Fibroblast of skin of scalp (primary cell): ENCODE results near the gene CSTA. TPM values are rescaled to one million over a fixed set of nuclear protein-coding genes. Genes with fewer than 3 reads are reported as not detected.

Source experiments
- DNase-seq: peaks from one replicate; pipeline ENCODE4 v3.0.0-alpha.2; 2013
- polyA plus RNA-seq, 2 experiments: library from polyadenylated mRNA; unstranded; fragments of 120-200 nt; gene quantifications; one replicate each; pipeline ENCODE4 v1.2.1, GENCODE V29; 2013; ENCODE audit not compliant: insufficient read length in 2 of 2

Gene CSTA, protein sequence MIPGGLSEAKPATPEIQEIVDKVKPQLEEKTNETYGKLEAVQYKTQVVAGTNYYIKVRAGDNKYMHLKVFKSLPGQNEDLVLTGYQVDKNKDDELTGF
- polyA plus RNA-seq (2013, experiment 1 of 2; ENCODE audit: insufficient read length), result 0.95 TPM
- polyA plus RNA-seq (2013, experiment 2 of 2; ENCODE audit: insufficient read length), result 0.48 TPM

DNA sequence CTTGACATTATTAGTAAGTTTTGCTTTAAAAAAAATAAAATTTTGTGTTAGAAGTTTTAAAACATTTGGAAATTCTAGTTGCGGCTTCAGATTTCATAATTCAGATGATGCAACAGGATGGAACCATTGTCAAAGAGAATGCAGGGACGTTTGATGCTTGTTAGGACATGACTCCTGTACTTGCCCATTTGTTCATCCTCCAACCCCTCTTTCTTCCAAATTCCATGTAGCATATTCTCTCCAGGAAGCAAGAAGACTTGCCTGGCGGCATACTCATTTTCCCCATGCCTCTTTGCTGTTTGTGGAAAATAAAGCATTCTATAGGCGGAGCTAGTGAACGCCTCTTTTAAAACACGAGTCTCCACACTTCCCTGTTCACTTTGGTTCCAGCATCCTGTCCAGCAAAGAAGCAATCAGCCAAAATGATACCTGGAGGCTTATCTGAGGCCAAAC lies at the start of gene CSTA:
TSS of gene CSTA (plus strand) at position 378 of the 453 bp plus-strand sequence. CDS start at position 423, 45 bp downstream.
- peak; percentile 3 for DNase-seq

DNA sequence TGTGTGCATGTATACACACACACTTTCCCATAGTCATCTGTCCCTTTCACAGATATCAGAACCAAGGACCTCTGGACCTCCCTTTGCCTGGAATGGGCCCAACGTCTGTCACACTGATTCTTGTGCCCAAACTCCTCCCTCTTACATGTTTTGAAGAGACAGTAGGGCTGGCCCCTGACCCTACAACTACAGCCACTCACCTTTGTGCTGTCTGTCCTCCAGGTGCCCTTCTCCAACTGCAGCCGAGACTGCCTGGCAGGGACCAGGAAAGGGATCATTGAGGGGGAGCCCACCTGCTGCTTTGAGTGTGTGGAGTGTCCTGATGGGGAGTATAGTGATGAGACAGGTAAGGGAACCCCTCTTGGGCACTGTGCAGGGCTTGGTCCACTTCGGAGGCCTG lies 43.2 kb upstream of the CSTA start:
- no peak for DNase-seq

DNA sequence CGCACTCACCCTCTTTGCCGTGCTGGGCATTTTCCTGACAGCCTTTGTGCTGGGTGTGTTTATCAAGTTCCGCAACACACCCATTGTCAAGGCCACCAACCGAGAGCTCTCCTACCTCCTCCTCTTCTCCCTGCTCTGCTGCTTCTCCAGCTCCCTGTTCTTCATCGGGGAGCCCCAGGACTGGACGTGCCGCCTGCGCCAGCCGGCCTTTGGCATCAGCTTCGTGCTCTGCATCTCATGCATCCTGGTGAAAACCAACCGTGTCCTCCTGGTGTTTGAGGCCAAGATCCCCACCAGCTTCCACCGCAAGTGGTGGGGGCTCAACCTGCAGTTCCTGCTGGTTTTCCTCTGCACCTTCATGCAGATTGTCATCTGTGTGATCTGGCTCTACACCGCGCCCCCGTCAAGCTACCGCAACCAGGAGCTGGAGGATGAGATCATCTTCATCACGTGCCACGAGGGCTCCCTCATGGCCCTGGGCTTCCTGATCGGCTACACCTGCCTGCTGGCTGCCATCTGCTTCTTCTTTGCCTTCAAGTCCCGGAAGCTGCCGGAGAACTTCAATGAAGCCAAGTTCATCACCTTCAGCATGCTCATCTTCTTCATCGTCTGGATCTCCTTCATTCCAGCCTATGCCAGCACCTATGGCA lies 41.1 kb upstream of the CSTA start:
- DNase-seq, result no peak

DNA sequence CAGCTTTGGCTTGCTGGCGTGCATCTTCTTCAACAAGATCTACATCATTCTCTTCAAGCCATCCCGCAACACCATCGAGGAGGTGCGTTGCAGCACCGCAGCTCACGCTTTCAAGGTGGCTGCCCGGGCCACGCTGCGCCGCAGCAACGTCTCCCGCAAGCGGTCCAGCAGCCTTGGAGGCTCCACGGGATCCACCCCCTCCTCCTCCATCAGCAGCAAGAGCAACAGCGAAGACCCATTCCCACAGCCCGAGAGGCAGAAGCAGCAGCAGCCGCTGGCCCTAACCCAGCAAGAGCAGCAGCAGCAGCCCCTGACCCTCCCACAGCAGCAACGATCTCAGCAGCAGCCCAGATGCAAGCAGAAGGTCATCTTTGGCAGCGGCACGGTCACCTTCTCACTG lies 40.6 kb upstream of the CSTA start:
- no peak for DNase-seq

DNA sequence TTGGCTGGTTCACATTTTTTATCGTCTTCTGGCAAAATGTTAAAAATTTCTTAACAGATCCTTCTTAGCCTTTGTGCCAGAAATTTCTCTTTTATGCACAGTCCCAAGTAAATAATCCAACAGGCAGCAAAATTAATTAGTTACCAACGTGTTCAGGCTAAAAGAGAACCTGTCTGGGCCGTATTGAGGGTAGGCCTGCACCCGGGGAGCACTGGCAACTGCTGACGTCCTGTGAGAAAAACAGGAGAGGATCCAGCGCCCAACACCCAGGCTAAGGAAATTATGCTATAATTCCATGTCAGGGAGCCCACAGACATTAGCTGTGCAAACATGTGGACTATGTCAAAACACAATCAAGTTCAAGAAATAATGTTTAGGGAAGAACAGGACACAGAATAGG lies 30.7 kb upstream of the CSTA start:
- DNase-seq, result no peak

DNA sequence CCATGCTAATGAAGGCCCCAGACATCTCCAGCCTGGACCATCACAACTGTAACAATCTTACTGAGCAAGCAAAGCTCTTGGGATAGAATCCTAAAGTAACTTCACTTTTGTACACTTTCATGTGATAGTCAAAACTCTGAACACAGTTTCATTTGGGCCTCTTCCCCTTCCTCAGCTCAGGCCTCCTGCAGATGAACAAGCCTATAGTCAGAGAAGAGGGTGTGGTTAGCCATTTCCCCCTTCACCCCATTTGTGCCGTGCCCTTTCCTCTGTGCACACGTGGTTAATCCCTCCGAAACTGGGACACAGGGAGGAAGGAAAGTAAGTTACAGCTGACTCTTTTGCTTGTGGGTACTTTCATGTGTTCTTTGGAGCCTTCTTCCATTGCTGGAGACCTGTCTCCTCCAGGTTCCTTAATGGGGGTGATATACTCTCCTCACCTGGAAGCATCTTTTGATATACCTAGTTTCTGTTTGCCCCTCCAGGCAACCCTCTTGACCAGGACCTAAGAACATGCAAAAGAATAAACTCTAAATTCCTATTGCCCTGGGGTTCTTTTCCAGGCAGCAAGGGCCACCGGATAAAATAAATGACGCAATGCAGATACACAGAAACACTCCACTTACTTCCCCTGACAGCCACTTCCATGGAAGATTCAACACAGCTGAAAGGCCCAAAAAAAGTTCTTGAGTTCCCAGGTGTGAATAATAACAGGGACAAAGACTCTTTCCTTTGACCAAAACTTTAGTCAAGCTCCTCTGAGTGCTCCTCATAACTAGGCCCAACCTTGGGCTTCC lies 29.6 kb upstream of the CSTA start:
- DNase-seq, result no peak

DNA sequence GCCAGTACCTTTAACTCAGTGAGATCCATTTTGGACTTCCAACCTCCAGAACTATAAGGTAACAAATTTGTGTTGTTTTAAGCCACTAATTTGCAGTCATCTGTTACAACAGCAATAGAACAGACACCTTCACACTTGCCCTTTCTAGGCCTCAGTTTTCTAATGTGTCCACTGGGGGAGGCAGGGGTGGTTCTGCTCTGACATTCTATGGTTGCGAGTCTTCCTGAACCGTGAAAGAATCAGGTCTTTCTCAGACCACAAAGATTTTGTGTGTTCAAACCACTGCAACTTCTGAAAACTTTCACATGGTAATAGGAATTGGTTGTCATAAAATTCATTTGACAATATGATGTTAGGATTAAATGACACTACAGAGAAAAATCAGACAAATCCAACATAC lies 26.8 kb upstream of the CSTA start:
- no peak for DNase-seq

DNA sequence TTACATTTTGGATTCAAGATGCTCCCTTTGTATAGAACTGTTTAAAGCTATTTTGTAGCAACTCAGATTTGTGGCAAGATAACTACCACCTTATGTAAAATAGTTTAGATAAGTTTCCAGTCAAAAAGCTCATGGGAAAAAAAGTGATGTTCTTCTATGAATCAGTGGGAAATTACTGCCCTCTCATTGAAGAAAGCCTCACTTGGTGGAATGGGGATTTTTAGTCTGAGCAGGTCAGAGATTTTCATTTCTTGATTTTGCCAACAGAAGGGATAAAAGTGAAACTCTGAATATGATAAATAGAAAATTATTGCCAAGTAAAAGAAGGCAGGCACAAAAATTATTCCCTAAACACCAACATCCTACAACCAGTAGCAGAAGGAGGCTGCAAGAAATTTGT lies 25.8 kb upstream of the CSTA start:
- DNase-seq, result no peak

DNA sequence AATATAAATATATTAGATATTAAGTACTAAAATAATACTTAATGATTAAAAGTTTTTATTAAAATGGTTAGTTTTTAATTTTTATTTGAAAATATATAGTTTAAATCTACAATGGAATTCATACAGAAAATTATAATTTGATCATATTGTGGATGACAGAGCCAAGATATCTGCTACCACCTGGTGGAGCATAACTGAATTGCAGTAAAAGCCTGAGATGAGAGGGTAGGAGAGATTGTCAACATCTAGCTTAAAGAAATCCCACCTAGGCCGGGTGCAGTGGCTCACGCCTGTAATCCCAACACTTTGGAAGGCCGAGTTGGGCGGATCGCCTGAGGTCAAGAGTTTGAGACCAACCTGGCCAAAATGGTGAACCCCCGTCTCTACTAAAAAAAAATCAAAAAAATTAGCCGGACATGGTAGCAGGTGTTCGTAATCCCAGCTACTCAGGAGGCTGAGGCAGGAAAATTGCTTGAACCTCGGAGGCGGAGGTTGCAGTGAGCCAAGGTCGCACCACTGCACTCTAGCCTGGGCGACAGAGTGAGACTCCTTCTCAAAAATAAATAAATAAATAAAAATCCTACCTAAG lies 25.1 kb upstream of the CSTA start:
- peak; percentile 1 for DNase-seq

DNA sequence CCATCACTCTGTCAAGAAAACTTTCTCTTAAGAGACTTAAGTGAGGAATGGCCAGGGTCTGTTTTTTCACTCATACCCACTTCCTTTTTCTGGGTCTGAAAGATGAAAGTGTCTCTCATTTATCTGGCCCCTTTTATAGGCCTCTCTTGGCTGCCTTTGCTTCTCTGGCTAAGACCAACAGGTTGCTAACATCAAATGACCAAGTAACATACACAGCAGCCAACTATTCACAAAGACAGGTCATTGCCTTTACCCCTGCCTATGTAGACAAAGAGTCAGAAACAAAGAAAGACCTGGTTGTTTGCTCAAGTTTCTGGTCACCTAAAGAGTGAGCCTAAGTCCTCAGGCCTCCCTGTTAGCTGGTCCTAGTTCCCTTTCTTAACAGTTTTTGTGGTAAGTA lies 24.0 kb upstream of the CSTA start:
- no peak for DNase-seq

DNA sequence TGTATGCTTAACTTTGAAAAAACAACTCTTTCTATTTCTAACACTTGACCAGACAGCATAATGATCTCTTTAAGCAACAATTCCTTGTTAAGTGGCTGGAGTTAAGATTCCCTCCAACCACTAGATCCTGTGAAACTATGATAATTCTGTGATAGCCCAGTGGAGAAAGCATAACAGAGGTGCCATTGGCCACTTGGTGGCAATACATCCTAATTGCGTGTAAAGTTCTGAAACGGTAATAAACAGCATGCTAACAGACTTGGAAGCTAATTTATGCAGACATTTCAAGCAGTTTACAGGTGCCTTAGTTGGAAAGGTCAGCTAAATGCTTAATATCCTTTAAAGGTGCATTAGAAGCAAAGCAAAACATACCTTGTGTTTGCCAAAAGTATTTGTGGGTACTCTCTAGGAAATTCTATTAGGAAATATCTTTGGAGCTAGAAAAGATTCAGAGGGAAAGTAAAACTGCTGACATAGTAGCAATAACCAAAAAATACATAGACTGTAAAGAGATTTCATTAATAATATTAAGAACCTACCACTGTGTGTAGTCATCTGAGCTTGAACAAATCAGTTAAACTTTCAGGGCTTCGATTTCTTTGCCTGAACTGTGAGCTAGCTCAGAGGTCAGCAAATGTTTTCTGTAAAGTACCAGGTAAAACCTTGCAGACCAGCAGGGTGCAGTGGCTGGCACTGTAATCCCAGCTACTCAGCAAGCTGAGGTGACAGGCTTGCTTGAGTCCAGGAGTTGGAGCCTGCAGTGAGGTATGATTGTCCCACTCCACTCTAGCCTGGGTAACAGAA lies 19.0 kb upstream of the CSTA start:
- DNase-seq, result no peak

DNA sequence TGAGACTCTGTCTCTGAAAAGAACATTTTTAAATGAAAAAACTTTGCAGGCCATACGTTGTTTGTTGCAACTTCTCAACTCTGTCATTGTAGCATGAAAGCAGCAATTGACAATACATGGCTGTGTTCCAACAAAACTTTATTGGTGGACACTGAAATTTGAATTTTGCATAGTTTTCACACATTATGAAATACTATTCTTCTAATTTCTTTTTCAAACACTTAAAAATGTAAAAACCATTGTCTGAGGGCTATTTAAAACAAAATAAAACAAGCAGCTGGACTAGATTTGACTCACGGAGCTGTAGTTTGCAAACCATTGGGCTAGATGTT lies 18.5 kb upstream of the CSTA start:
- DNase-seq, result no peak

DNA sequence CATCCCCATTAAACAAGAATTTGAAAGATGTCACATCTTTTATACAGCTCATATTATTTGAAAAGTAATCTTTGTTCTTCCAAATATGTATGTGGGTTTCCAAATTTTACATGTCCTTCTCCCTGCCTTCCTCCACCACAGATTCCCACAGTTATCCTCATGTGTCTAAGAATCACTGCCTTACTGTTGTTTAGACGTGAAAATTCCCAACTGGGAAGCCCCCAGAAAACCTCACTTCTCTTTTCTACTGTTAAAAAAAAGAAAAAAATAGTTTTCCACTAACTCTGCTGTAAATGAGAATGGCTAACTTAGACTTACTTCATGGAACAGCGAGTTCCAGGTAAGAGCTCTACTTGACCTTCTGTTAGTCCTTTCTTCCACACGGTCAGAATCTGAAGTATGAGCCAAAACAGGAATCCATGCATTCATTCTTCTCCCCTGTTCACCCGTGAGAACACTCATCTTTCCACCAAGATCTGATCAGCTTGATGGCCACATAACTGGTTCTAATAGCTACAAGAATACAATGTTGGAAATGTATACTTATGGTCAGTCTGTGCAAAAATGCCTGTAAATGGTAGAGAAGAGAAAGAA lies 17.9 kb upstream of the CSTA start:
- no peak for DNase-seq

DNA sequence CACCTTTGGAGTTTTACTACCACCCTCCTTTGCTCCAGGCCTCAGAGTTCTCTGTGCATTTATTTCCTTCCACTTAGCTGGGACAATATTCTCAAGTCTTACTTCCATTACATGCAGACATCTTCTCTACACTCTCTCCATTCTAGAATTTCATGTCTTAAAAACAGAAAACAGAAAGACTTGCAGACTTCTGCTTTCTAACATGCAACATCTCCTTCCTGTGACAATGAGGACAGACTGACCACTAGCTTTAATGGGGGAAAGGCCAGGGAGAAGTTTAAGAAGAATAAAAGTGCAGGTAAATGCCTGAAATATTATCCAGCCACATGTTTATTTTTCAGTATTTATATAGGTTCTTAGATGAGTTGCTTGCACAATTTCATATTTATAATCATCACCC lies 17.1 kb upstream of the CSTA start:
- no peak for DNase-seq

DNA sequence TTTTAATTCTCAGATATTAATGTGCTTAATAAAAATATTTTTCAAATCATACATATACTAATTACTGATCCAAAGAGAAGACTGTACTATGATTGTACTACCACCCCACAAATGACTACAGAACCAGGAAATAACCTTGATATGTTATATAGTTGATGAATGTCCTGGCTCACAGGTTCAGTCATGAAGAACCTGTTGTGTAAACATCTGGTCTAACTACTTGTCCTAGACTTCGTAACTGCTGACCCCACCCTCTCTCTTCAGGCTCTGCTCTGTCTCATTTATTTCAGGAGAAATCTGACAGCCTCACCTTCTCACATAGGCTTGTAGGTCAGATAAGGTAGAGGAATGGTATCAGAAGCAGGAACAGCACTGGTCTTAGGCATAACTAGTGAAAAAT lies 14.7 kb upstream of the CSTA start:
- no peak for DNase-seq

DNA sequence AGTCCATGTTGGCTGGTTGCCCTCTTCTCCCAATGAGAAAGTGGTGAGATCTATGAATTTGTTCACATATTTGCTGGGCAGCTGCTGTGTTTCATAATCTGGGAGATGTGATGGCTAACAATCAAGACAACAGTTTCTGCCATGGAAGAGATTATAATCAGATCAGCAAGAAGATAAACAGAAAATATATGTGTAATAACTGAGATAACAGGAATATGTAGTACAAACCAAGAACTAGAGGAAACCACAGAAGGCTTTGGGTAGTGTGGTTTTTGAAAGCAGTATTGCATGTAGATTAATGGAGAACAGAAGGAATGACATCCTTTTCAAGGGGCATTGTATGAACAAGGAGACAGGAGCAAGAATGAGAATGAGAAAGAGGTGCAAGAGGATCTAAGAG lies 12.2 kb upstream of the CSTA start:
- no peak for DNase-seq

DNA sequence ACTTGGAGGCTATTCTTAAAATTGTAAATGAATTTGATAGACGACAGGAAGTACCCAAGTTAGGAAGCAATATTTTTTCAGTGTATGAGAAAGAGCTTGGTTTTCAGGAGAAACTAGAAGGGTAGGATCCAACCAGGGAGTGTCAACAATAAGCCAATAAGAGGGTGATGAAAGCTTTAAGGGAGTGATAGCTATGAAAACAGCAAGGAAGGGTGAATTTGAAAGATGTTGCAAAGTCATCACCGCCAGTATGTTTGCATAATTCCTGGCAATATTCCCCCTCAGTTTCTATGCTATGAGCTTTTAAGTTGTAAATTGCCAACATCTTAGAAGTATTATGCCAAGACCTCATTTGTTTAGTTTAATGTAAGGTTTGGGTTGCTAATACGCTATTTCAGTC lies 11.8 kb upstream of the CSTA start:
- DNase-seq, result no peak

DNA sequence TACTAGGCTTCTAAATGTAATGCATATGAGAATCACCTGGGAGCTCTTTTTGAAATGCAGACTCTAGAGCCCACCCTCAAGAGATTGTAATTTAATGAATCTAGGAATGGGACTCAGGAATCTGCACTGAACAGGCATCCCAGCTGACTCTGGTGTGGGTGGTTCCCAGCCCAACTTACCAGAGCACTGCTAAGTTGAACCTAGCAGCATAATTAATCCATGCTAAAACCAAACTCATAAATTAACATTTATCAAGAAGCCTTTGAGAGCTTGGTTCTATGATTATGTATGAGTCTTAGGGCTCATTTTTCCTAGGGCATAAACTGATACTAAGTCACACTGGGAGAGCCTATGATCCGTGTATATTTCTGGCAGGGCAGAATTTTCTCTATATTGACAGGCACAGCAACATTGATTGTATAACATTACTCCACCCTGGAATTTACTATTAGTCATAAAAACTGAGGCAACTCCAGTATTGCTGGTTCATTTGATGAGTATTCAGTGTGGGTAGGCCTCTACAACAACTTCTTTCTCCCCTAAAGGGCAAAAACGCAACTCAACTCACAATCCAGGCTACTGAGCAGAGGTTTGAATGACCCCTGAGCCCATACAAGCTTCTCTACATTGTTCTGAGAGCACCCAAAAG lies 10.7 kb upstream of the CSTA start:
- no peak for DNase-seq

DNA sequence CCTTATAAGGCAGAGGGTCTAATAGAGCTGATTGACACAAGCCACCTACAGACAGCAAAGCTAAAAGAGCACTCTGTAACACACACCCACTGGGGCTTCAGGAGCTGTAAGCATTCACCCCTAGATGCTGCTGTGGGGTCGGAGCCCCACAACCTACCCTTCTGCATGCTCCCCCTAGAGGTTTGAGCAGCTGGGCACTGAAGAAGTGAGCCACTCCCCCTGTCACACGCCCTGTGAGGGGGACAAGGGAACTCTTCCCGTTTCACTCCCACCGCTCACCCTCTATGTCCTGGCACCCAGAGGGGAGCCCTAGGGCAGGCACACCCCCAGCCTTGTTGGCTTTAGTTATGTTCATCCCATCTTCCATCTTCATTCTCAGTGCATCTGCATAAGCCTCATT lies 9.4 kb upstream of the CSTA start:
- DNase-seq, result no peak

DNA sequence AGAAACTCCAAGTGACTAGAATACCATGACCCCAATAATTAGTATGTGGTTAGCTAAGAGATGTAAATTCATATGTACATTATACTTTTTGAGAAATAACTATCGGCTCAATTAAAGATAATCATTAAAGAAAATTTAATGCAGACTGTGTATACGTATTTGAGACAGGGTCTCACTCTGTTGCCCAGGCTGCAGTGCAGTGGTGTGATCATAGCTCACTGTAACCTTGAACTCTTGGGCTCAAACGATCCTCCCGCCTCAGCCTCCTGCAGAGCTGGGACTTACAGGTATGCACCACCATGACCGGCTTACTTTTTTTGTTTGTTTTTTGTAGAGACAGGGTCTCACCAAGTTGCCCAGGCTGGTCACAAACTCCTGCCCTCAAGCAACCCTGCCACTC lies 8.7 kb upstream of the CSTA start:
- DNase-seq, result no peak

DNA sequence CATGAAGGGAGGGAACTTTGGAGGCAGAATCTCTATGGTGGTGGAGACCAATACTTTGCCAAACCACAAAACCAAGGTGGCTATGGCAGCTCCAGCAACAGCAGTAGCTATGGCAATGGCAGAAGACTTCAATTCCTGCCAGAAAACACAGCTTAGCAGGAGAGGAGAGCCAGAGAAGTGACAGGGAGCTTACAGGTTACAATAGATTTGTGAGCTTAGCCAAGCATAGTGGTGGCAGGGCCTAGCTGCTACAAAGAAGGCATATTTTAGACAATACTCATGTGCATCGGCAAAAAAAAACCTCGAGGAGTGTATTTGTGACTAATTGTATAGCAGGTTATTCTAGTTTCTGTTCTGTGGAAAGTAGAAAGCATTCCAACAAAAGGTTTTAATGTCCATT lies 6.4 kb upstream of the CSTA start:
- DNase-seq, result no peak
